Transverse colon (tissue), 4 donors: ENCODE results near the gene GTF2IRD1. TPM values are rescaled to one million over a fixed set of nuclear protein-coding genes. Genes with fewer than 3 reads are reported as not detected.
"Not testable (repeated sequence)": the region's sequence is repeated elsewhere in the genome, so short reads cannot be mapped to it uniquely, and the experiment has no call there.

Experiments
- DNase-seq: peaks from one replicate; pipeline ENCODE4 v3.0.0-alpha.2; 2019
- H3K27ac ChIP-seq, 4 donors: fragments of 200-600 bp; sonication (generic); 2 replicates each; pipeline ENCODE4 v1.5.1; 2016 to 2018; ENCODE audit warnings: inconsistent platforms in 4 of 4
- H3K27me3 ChIP-seq: fragments of 200-600 bp; sonication (generic); 2 replicates; pipeline ENCODE4 v1.5.1; 2017; ENCODE audit warnings: inconsistent platforms
- H3K36me3 ChIP-seq, 4 donors: fragments of 200-600 bp; sonication (generic); 2 replicates each; pipeline ENCODE4 v1.5.1; 2017 to 2019; ENCODE audit warnings: inconsistent platforms in 4 of 4
- H3K4me1 ChIP-seq, 4 donors: fragments of 200-600 bp; sonication (generic); 2 replicates each; pipeline ENCODE4 v1.5.1; 2017 to 2020; ENCODE audit warnings: inconsistent platforms in 4 of 4
- H3K4me3 ChIP-seq, 4 donors: fragments of 200-600 bp; sonication (generic); 1 replicate in 1 of 4; 2 replicates in 3 of 4; pipeline versions ENCODE4 v1.5.1 to v1.6.1; 2017 to 2019; ENCODE audit warnings: inconsistent platforms in 4 of 4
- H3K9me3 ChIP-seq, 2 donors: fragments of 200-600 bp; sonication (generic); 2 replicates each; pipeline ENCODE4 v1.5.1; 2017 to 2019; ENCODE audit warnings: inconsistent platforms in 2 of 2
- EP300 ChIP-seq: sonication (generic); formaldehyde crosslinking; IDR thresholded peaks from one replicate; pipeline ENCODE4 v1.6.1; 2017; ENCODE audit warnings: antibody characterized with exemption, low read depth
- POLR2A ChIP-seq: fragments of 450-650 bp; IDR thresholded peaks from one replicate; pipeline ENCODE4 v1.6.1; 2016; ENCODE audit warnings: antibody characterized with exemption, mild to moderate bottlenecking, moderate library complexity
- POLR2AphosphoS5 ChIP-seq, 3 donors: sonication (generic); formaldehyde crosslinking; IDR thresholded peaks; one replicate each; pipeline ENCODE4 v1.6.1; 2016; ENCODE audit warnings: antibody characterized with exemption in 3 of 3
- WGBS, 2 donors: methylation state at CpG; one replicate each; pipeline ENCODE4 v1.1.5; 2018; ENCODE audit warnings: low coverage in 1 of 2; 5-methylcytosine and 5-hydroxymethylcytosine counted together
- in situ Hi-C, 4 donors: fragments of 200-750 bp; cut with MboI; loops; one replicate each; pipeline versions ENCODE4 v1.15.0 to v1.15.1; 2017; ENCODE audit warnings: low sequenced_read_pairs in 3 of 4, low pct_ligation_motif_present in 1 of 4, low pct_unique_long_range_greater_than_20kb in 1 of 4
- intact Hi-C: fragments of 100-400 bp; cut with DNase I; formaldehyde crosslinking; loops from one replicate; pipeline ENCODE4 v1.15.1; 2023; ENCODE audit warnings: low total_unique reads
- total RNA-seq, 4 donors: library from RNA; depleted of rRNA; stranded (reverse); fragments of >200 nt; gene quantifications; one replicate each; pipeline ENCODE4 v1.1.0, GENCODE V29; 2016
- TF ChIP-seq, protein P1 (sequence below), 5 experiments: fragments of 200-600 bp in 3 of 5; fragments of 450-650 bp in 2 of 5; sonication (generic) in 3 of 5; IDR thresholded peaks; 1 replicate in 2 of 5; 2 replicates in 3 of 5; pipeline ENCODE4 v1.5.1; 2016 to 2017; ENCODE audit warnings: antibody characterized with exemption in 5 of 5, inconsistent platforms in 3 of 5, mild to moderate bottlenecking in 2 of 5, moderate library complexity in 1 of 5

The GTF2IRD1 gene
- total RNA-seq, 4 donors from 2014 or later: 4.6 to 22.4 (median 14.7) TPM

- H3K27ac ChIP-seq: peak overlapping the region in 2 of 4 donors; percentile 45 to 55
- 86% methylated on average over 1 of the region's 3 CpGs; no CpG with 5 or more reads in 1 of the 2 donors for WGBS, 2 donors
- intact Hi-C loops: loop anchor here (2.0 to 10.0 kb wide), 2 partner anchors 62 to 70 kb away; no protein-coding TSS in a partner anchor
- no peak for DNase-seq
- H3K4me1 ChIP-seq: peaks cover 0 to 11% (median under 1%) of the 10 kb centered on the region in 4 donors
- H3K4me3 ChIP-seq: no peak overlapping the region
- H3K36me3 ChIP-seq: no peaks in the 10 kb centered on the region
- in situ Hi-C loops: loop anchor here in 1 of 4 donors (10.0 kb wide), 1 partner anchor 62 kb away; no protein-coding TSS in a partner anchor
- H3K9me3 ChIP-seq: no peaks in the 10 kb centered on the region
- TF ChIP-seq POLR2A: no peak
- TF ChIP-seq EP300: no peak
- TF ChIP-seq, protein P1, sequence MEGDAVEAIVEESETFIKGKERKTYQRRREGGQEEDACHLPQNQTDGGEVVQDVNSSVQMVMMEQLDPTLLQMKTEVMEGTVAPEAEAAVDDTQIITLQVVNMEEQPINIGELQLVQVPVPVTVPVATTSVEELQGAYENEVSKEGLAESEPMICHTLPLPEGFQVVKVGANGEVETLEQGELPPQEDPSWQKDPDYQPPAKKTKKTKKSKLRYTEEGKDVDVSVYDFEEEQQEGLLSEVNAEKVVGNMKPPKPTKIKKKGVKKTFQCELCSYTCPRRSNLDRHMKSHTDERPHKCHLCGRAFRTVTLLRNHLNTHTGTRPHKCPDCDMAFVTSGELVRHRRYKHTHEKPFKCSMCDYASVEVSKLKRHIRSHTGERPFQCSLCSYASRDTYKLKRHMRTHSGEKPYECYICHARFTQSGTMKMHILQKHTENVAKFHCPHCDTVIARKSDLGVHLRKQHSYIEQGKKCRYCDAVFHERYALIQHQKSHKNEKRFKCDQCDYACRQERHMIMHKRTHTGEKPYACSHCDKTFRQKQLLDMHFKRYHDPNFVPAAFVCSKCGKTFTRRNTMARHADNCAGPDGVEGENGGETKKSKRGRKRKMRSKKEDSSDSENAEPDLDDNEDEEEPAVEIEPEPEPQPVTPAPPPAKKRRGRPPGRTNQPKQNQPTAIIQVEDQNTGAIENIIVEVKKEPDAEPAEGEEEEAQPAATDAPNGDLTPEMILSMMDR (IDR thresholded peaks at IDR 0.05): no peak
- no peak for TF ChIP-seq POLR2AphosphoS5 (IDR thresholded peaks at IDR 0.05)
- no peaks in the 10 kb centered on the region for H3K27me3 ChIP-seq
Observed at GRCh38 chr7:74506325-74506724, 52.6 kb downstream of the GTF2IRD1 start.

DNA sequence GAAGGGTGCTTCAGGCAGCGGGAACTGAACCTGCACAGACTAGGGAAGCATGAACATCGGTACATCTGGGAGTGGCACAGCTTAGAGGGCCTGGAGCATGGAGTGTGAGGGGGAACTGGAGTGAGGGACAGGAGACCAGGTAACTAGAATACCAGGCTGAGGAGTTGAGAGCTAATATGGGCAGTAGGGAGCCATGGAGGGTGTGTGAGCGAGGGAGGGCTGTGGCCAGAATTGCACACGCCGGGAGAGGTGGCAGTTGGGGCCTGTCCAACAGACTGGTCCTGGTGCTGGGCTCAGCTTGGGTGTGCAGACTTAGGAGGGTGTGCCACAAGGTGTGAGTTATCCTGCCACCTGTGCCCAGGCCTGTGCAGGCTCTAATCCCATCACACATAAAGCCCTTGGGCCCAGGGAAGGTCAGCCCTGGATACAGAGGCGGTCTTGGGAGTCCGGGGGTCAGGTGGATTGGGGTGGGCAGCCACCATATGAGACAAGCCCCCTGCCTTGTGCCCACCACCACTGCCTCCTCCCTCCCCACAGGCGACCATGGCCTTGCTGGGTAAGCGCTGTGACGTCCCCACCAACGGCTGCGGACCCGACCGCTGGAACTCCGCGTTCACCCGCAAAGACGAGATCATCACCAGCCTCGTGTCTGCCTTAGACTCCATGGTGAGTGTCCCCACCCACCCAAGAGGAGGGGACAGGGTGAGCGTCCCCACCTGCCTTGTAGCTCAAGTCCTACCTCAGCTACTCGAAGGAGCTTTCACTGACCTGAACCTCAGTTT is 54.0 kb downstream of the GTF2IRD1 start:
- H3K27me3 ChIP-seq: no peaks in the 10 kb centered on the region
- in situ Hi-C loops (loop anchor here in 1 of 4 donors (10.0 kb wide), 1 partner anchor 63 kb away; no protein-coding TSS in a partner anchor), intact Hi-C loops (loop anchor here (2.0 to 10.0 kb wide), 2 partner anchors 63 to 69 kb away; no protein-coding TSS in a partner anchor)
- H3K9me3 ChIP-seq: no peaks in the 10 kb centered on the region
- DNase-seq: no peak
- TF ChIP-seq POLR2AphosphoS5 (IDR thresholded peaks at IDR 0.05) (no peak), EP300 (no peak), POLR2A (no peak)
- TF ChIP-seq, protein P1 (IDR thresholded peaks at IDR 0.05): no peak
- H3K4me1 ChIP-seq: peaks cover 0 to 11% (median 0%) of the 10 kb centered on the region in 4 donors
- WGBS, 2 donors: 96 to 100% methylated on average over 2 to 21 of the region's 21 CpGs
- no peak overlapping the region for H3K27ac ChIP-seq
- H3K36me3 ChIP-seq: no peaks in the 10 kb centered on the region
- no peak overlapping the region for H3K4me3 ChIP-seq

DNA sequence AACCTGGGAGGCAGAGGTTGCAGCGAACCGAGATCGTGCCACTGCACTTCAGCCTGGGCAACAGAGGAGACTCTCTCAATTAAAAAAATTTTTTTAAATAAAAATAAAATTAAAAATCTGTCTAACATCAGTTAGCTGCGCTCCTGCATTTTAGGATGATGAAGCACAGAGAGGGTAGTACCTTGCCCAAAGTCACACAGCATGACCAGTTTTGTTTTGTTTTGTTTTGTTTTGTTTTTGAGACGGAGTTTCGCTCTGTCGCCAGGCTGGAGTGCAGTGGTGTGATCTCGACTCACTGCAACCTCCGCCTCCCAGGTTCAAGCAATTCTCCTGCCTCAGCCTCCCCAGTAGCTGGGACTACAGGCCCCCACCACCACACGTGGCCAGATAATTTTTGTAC is 55.7 kb downstream of the GTF2IRD1 start:
- not testable (repeated sequence) for H3K36me3 ChIP-seq, H3K27me3 ChIP-seq, H3K27ac ChIP-seq, H3K4me3 ChIP-seq, H3K9me3 ChIP-seq, DNase-seq
- intact Hi-C loops (loop anchor here (10.0 kb wide), 1 partner anchor 65 kb away; no protein-coding TSS in a partner anchor), in situ Hi-C loops (loop anchor here in 1 of 4 donors (10.0 kb wide), 1 partner anchor 65 kb away; no protein-coding TSS in a partner anchor)
- 86 to 87% methylated on average over 9 to 10 of the region's 10 CpGs for WGBS, 2 donors
- H3K4me1 ChIP-seq: peaks cover 0 to 11% (median 0%) of the 10 kb centered on the region in 4 donors

- H3K27ac ChIP-seq: no peak overlapping the region
- in situ Hi-C loops: no loop called here
- no peak for DNase-seq
- peaks cover 0 to 1% (median 0%) of the 10 kb centered on the region in 4 donors for H3K4me1 ChIP-seq
- intact Hi-C loops: no loop called here
- H3K9me3 ChIP-seq: no peaks in the 10 kb centered on the region
- TF ChIP-seq POLR2AphosphoS5 (IDR thresholded peaks at IDR 0.05) (no peak), EP300 (no peak), POLR2A (no peak)
- TF ChIP-seq, protein P1 (IDR thresholded peaks at IDR 0.05): no peak
- WGBS, 2 donors: 89% methylated on average over 11 of the region's 11 CpGs; no CpG with 5 or more reads in 1 of the 2 donors
- H3K4me3 ChIP-seq: no peak overlapping the region
- no peaks in the 10 kb centered on the region for H3K27me3 ChIP-seq
- H3K36me3 ChIP-seq: peaks cover 0 to 3% (median 0%) of the 10 kb centered on the region in 4 donors
Observed at GRCh38 chr7:74511345-74511744, 57.6 kb downstream of the GTF2IRD1 start.
